Activated T-helper 17 cell treated with anti-CD3 and anti-CD28 coated beads, Interleukin-2, amount 50 U/mL, for 72 hours (primary cell): ENCODE measurements around the gene TACC2. TPM values are rescaled to one million over a fixed set of nuclear protein-coding genes. Genes with fewer than 3 reads are reported as not detected.

Experiments used
- ATAC-seq: fragments of 150-1000 bp; cut with Tn5 transposase; replicated peaks from 2 replicates; pipeline ENCODE4 v1.10.0; 2021; ENCODE audit warnings: mild to moderate bottlenecking, moderate library complexity
- H3K27ac Mint-ChIP-seq: one replicate; pipeline ENCODE4 v1.8.0; 2022; ENCODE audit warnings: mixed read lengths
- H3K27me3 Mint-ChIP-seq: one replicate; pipeline ENCODE4 v1.8.0; 2022; ENCODE audit warnings: mixed read lengths
- H3K36me3 Mint-ChIP-seq: one replicate; pipeline ENCODE4 v1.8.0; 2022; ENCODE audit warnings: low read depth, mild to moderate bottlenecking, mixed read lengths
- H3K4me1 Mint-ChIP-seq: one replicate; pipeline ENCODE4 v1.8.0; 2022; ENCODE audit warnings: mixed read lengths
- H3K4me3 Mint-ChIP-seq: one replicate; pipeline ENCODE4 v1.8.0; 2022; ENCODE audit warnings: mild to moderate bottlenecking, mixed read lengths
- H3K9me3 Mint-ChIP-seq: one replicate; pipeline ENCODE4 v1.8.0; 2022; ENCODE audit warnings: mixed read lengths
- total RNA-seq, 2 donors: library from RNA; stranded (reverse); gene quantifications; one replicate each; pipeline ENCODE4 v1.2.3, GENCODE V29; 2022

The TACC2 gene
- total RNA-seq, 2 donors from 2014 or later = not detected

DNA sequence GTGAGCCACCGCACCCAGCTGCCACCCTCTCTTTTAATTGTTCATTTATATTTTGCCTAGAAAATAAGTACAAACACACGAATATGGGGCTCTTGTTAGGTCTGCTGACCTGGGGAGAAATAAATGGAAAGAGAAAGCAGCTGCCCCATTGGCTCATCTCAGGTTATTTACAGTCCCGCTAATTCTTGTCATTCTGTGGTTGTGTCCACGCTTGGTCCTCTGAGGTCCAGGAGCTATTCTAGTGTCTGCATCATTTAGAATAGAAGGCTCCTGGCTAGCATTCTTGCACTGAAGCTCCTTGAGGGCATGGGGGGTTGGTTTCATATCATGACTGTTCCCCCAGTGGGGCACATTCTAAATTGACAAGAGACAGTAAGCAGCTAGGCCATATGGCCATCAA lies 128.5 kb downstream of the TACC2 start:
- Mint-ChIP-seq H3K4me3 (no peak overlapping the region), H3K36me3 (no peaks in the 10 kb centered on the region), H3K9me3 (no peaks in the 10 kb centered on the region), H3K4me1 (no peaks in the 10 kb centered on the region), H3K27ac (no peak overlapping the region), H3K27me3 (peaks cover 24% of the 10 kb centered on the region)
- no peak for ATAC-seq

DNA sequence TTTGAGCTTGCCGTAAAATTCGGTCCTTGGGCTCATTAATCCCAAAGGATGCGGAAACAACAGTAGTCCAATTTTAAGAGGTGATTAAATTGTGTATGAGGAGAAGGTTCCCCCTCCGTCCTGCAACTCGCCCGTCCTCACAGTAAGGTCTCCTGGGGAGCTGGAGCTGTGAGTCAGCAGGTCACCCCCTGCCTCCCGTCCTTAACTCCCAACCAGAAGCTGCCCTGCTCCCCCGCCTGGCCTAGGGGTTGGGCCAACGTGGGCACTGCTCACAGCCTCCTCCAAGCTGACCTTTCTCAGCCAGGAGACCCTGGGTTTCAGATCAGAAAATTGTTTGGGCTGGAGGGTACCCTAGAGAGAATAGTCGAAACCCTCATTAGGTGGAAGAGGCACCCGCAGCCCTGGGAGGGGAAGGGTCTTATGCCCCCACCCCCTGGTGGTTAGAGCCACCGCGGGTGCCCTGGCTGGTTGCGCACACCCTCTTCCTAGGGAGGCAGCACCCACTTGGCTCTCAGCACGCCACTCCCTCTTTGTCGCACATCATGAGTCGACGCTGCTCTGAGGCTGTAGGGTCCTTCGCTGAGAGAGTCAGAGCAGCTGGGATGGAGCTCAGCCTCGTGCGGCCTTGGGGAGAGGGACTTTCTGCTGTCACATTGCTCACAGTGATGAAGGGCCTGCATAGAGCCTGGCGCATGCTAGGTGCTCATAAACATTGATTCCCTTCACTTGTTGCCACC lies 131.2 kb downstream of the TACC2 start:
- no peak for ATAC-seq
- Mint-ChIP-seq H3K4me1 (no peaks in the 10 kb centered on the region), H3K27ac (no peak overlapping the region), H3K4me3 (no peak overlapping the region), H3K36me3 (no peaks in the 10 kb centered on the region), H3K27me3 (peaks cover 9% of the 10 kb centered on the region), H3K9me3 (no peaks in the 10 kb centered on the region)

DNA sequence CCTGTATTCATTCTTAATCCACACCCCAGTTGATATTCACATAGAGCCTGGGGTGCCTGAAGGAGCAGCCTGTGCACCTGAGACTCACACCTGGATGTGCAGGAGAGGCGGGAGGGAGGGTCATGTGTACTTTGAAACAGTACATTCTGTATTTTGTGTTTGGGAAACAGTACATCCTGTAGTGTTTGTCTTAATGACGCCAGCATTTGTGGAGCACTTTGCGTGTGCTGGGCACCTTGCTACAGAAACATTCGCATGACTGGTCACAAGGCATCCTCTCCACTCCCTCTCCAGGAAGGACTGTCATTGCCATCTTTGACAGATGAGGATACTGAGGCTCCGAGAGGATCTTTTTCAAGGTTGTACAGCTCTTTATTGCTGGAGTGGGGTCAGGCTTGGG lies 132.1 kb downstream of the TACC2 start:
- H3K27me3 Mint-ChIP-seq = peaks cover 6% of the 10 kb centered on the region
- H3K27ac Mint-ChIP-seq = no peak overlapping the region
- H3K9me3 Mint-ChIP-seq = no peaks in the 10 kb centered on the region
- no peaks in the 10 kb centered on the region for H3K4me1 Mint-ChIP-seq
- ATAC-seq = no peak
- no peak overlapping the region for H3K4me3 Mint-ChIP-seq
- no peaks in the 10 kb centered on the region for H3K36me3 Mint-ChIP-seq

DNA sequence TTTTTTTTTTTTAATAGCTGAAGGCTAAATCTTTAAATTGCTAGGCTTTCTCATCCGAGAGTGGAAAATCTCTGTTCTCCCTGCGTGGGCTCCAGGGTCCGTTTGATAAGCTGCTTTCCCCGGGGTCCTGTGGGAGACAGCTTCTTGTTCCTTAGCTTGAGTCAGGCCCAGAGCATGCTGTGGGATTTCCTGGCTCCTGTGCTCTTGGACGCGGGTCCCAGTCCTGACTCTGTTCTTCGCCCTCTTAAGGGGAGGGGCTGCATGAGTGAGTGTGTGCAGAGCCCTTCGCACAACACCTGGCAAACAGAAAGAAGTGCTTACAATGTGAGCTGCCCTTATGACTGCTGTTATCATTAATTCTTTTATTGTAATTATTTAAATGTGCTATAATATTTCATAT lies 133.5 kb downstream of the TACC2 start:
- Mint-ChIP-seq H3K36me3 (no peaks in the 10 kb centered on the region), H3K4me1 (no peaks in the 10 kb centered on the region), H3K27ac (no peak overlapping the region), H3K27me3 (peaks cover 7% of the 10 kb centered on the region), H3K9me3 (no peaks in the 10 kb centered on the region), H3K4me3 (no peak overlapping the region)
- no peak for ATAC-seq

DNA sequence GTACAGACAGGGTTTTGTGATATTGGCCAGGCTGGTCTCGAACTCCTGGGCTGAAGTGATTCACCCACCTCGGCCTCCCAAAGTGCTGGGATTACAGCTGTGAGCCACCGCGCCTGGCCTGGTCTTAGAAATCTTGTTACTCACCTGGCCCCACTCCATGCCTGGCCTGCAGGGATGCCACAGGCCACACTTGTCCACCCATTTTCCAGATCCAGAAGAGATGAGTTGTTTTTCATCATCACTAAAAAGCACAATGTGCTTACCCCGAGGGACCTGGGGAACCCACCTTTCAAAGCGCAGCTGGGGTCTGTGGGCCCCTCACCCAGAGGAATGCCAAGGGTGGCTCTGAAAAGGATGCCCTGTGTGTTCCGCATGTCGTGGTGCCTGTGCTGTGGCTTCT lies 134.2 kb downstream of the TACC2 start:
- Mint-ChIP-seq H3K27ac (no peak overlapping the region), H3K4me1 (no peaks in the 10 kb centered on the region), H3K9me3 (no peaks in the 10 kb centered on the region), H3K4me3 (no peak overlapping the region), H3K36me3 (no peaks in the 10 kb centered on the region), H3K27me3 (peaks cover 10% of the 10 kb centered on the region)
- ATAC-seq = no peak

DNA sequence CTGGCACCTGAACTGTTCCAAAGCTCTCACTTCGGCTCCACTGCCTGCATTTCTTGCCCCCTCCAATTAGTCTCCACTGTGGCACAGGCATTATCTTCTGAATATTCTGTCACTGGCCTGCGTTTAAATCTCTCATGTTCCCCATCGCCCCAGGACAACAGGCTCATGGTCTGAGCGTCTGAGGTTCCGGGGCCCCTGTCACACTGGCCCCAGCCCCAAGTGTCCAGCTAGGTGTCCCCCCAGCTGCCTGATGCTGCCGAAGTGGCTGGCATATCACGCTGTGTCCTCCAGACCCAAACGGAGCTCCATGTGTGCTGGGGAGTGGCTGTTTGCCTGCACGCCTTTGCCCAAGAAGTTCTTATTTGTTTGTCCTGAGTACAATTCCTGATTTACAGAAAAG lies 135.4 kb downstream of the TACC2 start:
- no peaks in the 10 kb centered on the region for H3K9me3 Mint-ChIP-seq
- no peak overlapping the region for H3K4me3 Mint-ChIP-seq
- H3K27ac Mint-ChIP-seq = no peak overlapping the region
- no peaks in the 10 kb centered on the region for H3K36me3 Mint-ChIP-seq
- ATAC-seq = no peak
- no peaks in the 10 kb centered on the region for H3K4me1 Mint-ChIP-seq
- H3K27me3 Mint-ChIP-seq = peaks cover 11% of the 10 kb centered on the region

DNA sequence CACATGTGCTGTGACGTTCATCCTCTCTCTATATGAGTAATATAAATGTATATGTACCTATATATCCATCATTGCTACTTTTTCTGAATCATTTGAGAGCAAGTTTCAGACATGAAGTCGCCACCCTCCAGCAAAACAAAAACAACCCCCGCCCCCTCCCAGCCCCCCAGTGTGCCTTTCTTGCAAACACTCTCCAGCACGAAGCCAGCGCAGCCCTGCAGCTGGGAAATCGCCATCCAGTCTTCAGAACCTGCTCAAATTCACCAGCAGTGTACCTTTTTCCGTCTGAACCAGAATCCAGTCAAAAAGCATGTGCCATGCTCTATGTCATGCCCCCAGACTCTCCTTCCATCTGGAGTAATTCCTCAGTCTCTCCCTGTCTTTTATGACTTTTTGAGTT lies 135.8 kb downstream of the TACC2 start:
- Mint-ChIP-seq H3K4me1 (no peaks in the 10 kb centered on the region), H3K27me3 (peaks cover 15% of the 10 kb centered on the region), H3K27ac (no peak overlapping the region), H3K36me3 (no peaks in the 10 kb centered on the region), H3K9me3 (no peaks in the 10 kb centered on the region), H3K4me3 (no peak overlapping the region)
- no peak for ATAC-seq

DNA sequence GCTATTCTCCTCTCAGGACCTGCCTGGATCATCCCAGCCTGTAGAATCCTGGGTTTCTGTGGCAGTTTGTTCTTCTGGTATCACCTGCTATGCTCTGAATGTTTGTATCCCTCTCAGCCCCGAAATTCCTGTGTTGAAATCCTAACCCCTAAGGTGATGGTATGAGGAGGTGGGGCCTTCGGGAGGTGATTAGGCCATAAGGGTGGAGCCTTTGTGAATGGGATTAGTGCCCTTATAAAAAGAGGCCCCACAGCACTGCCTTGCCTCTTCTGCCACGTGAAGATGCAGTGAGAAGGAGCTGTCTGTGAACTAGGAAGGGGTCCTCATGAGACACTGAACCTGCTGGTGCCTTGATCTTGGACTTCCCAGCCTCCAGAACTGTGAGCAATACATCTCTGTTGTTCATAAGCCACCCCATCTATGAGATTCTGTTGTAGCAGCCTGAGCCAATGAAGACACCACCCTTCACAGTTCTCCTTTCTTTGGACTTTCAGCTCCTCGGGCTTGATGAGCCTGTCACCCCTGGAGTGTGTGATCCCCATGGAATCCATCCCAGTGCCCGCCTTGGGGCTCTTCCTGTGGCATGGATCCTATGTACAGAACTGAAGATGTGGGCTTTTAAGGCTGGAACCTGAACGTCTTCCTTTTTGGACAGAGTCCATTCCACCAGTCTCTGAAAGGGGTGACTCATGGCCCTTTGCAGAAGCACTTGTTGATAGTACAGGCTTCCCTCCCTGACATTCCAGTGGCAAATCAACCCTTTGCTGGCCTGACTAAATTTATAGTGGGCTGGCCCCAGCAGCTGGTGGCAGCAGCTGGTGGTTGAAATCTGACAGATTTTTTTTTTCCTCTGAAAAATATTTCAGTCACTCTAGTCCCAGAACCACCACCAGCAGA lies 138.0 kb downstream of the TACC2 start:
- no peak for ATAC-seq
- no peak overlapping the region for H3K27ac Mint-ChIP-seq

DNA sequence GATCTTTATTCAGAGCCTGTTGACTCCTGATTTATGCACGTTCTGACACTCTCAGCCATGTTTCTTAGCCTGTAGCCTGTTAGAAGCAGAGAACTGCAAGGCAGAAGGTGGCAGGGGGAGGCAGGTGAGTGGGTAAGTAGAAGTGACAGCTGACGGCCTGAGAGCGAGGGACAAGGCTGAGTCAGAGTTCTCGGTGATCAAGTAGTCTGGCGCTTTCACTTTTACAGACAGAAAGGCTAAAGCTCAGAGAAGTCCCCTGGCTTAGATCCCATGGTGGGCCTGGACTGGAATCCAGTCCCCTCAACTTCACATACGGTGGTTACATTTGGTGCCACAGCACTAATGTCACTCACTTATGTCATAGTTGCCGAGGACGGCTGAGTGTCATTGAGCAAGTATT lies 139.0 kb downstream of the TACC2 start:
- Mint-ChIP-seq H3K9me3 (no peaks in the 10 kb centered on the region), H3K27me3 (peaks cover 17% of the 10 kb centered on the region), H3K4me3 (no peak overlapping the region), H3K27ac (no peak overlapping the region), H3K36me3 (no peaks in the 10 kb centered on the region), H3K4me1 (peaks cover under 1% of the 10 kb centered on the region)
- no peak for ATAC-seq

More for the DNA sequence above, 138.0 kb downstream of the TACC2 start:
- H3K4me3 Mint-ChIP-seq = no peak overlapping the region
- H3K27me3 Mint-ChIP-seq = peaks cover 15% of the 10 kb centered on the region
- no peaks in the 10 kb centered on the region for H3K9me3 Mint-ChIP-seq
- no peaks in the 10 kb centered on the region for H3K36me3 Mint-ChIP-seq
- H3K4me1 Mint-ChIP-seq = no peaks in the 10 kb centered on the region

DNA sequence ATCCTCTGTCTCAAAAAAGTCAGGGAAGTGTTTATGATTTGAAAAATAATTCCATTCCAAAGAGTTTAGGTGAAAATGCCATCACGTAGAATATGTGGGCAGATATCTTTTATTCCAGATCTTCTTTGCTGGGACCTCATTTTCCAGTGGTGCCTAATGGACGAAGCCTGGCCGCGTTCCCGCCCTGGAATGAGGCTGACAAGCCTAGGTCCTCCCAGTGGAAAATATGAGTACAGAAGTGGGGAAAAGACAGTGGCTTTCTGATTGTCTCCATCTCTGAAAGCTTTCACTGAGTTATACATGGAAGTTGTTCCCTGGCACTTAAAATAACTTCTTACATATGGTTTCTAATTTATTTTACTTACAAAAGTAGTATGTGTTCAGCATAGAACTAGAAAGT lies 139.4 kb downstream of the TACC2 start:
- Mint-ChIP-seq H3K27ac (no peak overlapping the region), H3K27me3 (peaks cover 22% of the 10 kb centered on the region), H3K4me1 (peaks cover 4% of the 10 kb centered on the region), H3K4me3 (no peak overlapping the region), H3K36me3 (no peaks in the 10 kb centered on the region), H3K9me3 (no peaks in the 10 kb centered on the region)
- no peak for ATAC-seq

DNA sequence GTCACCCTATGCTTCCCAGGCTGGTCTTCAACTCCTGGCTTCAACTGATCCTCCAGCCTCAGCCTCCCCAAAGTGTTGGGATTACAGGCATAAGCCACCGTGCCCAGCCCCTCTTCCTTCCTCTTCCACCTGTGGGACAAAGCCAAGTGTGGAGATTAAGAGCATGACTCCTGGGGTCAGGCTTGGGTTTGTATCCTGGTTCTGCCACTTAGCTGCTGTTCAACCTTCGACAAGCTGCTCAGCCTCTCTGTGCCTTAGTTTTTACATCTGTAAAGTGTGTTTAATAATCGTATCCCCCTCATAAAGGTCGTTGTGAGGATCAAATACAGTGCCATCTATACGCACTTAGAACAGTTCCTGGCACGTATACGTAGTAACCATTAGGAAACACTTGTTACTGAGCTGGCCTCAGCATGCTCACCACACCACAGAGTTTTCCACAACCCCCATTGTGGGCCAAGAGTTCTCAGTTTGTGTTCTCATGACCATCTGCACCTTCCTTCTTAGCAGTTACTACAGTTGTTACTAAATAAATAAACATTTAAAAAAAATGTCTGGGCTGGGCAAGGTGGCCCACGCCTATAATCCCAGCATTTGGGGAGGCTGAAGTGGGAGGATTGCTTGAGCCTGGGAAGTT lies 141.6 kb downstream of the TACC2 start:
- Mint-ChIP-seq H3K9me3 (no peaks in the 10 kb centered on the region), H3K4me1 (peaks cover 5% of the 10 kb centered on the region), H3K27me3 (peaks cover 22% of the 10 kb centered on the region), H3K4me3 (no peak overlapping the region), H3K36me3 (no peaks in the 10 kb centered on the region), H3K27ac (no peak overlapping the region)
- ATAC-seq = no peak

DNA sequence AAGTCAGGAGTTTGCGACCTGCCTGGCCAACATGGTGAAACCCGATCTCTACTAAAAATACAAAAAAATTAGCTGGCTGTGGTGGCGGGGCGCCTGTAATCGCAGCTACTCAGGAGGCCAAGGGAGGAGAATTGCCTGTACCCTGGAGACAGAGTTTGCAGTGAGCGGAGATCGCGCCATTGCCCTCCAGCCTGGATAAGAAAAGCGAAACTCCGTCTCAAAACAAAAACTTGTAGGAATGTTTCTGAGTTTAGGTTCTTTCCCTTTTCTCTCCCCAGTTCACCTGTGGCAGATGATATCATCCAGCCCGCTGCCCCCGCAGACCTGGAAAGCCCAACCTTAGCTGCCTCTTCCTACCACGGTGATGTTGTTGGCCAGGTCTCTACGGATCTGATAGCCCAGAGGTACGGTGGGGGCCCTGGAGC lies 143.4 kb downstream of the TACC2 start:
- no peak overlapping the region for H3K4me3 Mint-ChIP-seq
- no peaks in the 10 kb centered on the region for H3K36me3 Mint-ChIP-seq
- peaks cover 18% of the 10 kb centered on the region for H3K27me3 Mint-ChIP-seq
- no peaks in the 10 kb centered on the region for H3K9me3 Mint-ChIP-seq
- ATAC-seq = no peak
- no peak overlapping the region for H3K27ac Mint-ChIP-seq
- peaks cover 5% of the 10 kb centered on the region for H3K4me1 Mint-ChIP-seq

DNA sequence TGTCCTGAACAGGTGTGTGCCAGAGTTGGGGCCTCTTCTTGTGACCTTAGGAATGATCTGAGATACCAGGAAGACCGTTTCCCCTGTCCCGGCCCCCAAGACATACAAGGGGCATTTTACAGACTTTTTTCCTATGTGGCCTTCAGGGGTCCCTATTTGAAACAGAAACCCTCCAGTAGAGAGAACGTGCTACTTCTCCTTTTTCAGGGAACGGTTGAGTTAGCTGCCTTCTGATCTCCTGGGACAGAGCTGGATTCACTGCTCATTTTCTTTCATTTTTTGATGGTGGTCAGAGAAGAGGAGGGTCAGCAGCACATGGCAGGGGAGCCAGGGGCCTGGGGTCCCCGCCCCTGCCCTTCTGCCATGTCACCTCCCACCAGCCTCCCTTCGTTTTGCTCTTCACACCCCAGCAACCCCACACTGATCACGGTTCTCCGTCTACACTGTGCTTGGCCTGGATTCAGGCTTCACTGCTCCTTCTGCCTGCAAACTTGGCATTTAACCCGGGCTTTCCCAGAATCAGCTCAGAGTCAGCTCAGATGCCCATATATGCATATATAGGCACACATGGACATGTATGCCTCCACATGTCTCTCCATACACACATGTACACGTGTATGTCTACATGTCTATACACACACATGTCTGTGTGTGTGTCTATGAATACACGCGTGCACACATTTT lies 144.1 kb downstream of the TACC2 start:
- ATAC-seq = no peak
- Mint-ChIP-seq H3K27ac (no peak overlapping the region), H3K4me3 (no peak overlapping the region), H3K27me3 (peaks cover 12% of the 10 kb centered on the region), H3K9me3 (no peaks in the 10 kb centered on the region), H3K36me3 (no peaks in the 10 kb centered on the region), H3K4me1 (peaks cover 5% of the 10 kb centered on the region)

DNA sequence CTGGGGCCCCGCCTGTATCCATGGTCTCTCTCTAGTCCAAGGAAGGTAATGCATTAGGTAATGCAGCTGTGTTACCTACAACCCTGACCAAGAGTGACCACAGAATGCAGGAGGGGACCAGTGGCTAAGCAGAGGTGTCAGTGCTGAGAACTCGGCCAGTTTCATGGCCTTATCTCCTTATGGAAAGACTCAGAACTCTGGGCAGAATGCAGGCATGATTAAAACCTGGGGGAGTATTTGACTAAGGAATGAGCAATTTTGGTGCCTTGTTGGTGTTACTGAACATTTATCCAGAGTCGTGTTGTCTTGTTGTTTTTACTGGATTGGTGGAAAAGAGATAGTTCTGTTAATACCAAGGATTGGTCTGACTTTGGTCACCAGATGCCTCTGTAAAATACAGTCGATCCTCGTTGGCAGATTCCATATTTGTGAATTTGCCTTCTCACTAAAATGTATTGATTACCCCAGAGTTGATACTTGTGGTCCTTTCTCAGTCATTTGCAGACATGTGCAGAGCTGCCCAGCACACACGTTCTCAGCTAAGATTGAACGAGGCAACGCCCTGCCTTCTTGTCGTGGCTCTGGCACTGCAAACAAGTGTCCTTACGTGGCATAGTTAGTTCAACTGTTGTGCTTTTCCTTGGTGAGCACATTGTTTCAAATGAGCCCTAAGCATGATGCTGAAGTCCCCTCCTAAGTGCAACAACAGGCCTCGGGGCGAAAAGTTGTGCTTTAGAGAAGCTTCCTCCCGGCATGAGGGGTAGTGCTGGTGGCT lies 146.5 kb downstream of the TACC2 start:
- no peak overlapping the region for H3K4me3 Mint-ChIP-seq
- ATAC-seq = no peak

More for the DNA sequence above, 146.5 kb downstream of the TACC2 start:
- peaks cover 7% of the 10 kb centered on the region for H3K27me3 Mint-ChIP-seq
- H3K36me3 Mint-ChIP-seq = no peaks in the 10 kb centered on the region
- H3K27ac Mint-ChIP-seq = no peak overlapping the region
- H3K9me3 Mint-ChIP-seq = no peaks in the 10 kb centered on the region
- H3K4me1 Mint-ChIP-seq = peaks cover 5% of the 10 kb centered on the region
